Natural killer cell (primary cell): ENCODE data around the gene MN1. TPM values are rescaled to one million over a fixed set of nuclear protein-coding genes. Genes with fewer than 3 reads are reported as not detected.

Source experiments
- ATAC-seq, 3 donors: fragments of 150-1000 bp in 2 of 3; fragments of 200-7000 bp in 1 of 3; cut with Tn5 transposase; 1 replicate in 1 of 3; 2 replicates in 2 of 3; pipeline ENCODE4 v1.10.0; 2021; ENCODE audit warnings: mild to moderate bottlenecking in 2 of 3, moderate library complexity in 2 of 3
- DNase-seq, 2 donors: peaks; one replicate each; pipeline versions ENCODE4 v3.0.0 to v3.0.0-alpha.2; 2013 to 2021; ENCODE audit warnings: mixed read lengths in 1 of 2
- H3K27ac ChIP-seq: one replicate; pipeline ENCODE4 v1.5.1; 2013; ENCODE audit warnings: mild to moderate bottlenecking, low read length
- H3K27me3 ChIP-seq: one replicate; pipeline ENCODE4 v1.6.1; 2013; ENCODE audit warnings: low read length; ENCODE audit not compliant: control insufficient read depth, insufficient read depth
- H3K36me3 ChIP-seq: one replicate; pipeline ENCODE4 v1.6.1; 2013; ENCODE audit warnings: low read length; ENCODE audit not compliant: control insufficient read depth, insufficient read depth
- H3K4me1 ChIP-seq: one replicate; pipeline ENCODE4 v1.6.1; 2013; ENCODE audit warnings: low read length; ENCODE audit not compliant: control insufficient read depth, insufficient read depth
- H3K4me3 ChIP-seq: one replicate; pipeline ENCODE4 v1.5.1; 2013; ENCODE audit warnings: low read length
- H3K9me3 ChIP-seq: one replicate; pipeline ENCODE4 v1.6.1; 2013; ENCODE audit warnings: low read length; ENCODE audit not compliant: control insufficient read depth, insufficient read depth
- H3K27ac Mint-ChIP-seq, 2 donors: one replicate each; pipeline ENCODE4 v1.8.0; 2022; ENCODE audit warnings: mild to moderate bottlenecking in 2 of 2, mixed read lengths in 2 of 2, moderate library complexity in 1 of 2
- H3K27me3 Mint-ChIP-seq, 2 donors: one replicate each; pipeline ENCODE4 v1.8.0; 2022; ENCODE audit warnings: low read depth in 2 of 2, mixed read lengths in 2 of 2
- H3K36me3 Mint-ChIP-seq: one replicate; pipeline ENCODE4 v1.8.0; 2022; ENCODE audit warnings: mixed read lengths
- H3K4me1 Mint-ChIP-seq, 2 donors: one replicate each; pipeline ENCODE4 v1.8.0; 2022; ENCODE audit warnings: mixed read lengths in 2 of 2
- H3K4me3 Mint-ChIP-seq: one replicate; pipeline ENCODE4 v1.8.0; 2022; ENCODE audit warnings: mild to moderate bottlenecking, moderate library complexity, mixed read lengths
- H3K9me3 Mint-ChIP-seq, 2 donors: one replicate each; pipeline ENCODE4 v1.8.0; 2022; ENCODE audit warnings: mixed read lengths in 2 of 2
- WGBS: methylation state at CpG from one replicate; pipeline ENCODE4 v1.1.7; 2013; ENCODE audit warnings: missing lambda C conversion rate; ENCODE audit not compliant: insufficient coverage; 5-methylcytosine and 5-hydroxymethylcytosine counted together
- intact Hi-C: fragments of 100-400 bp; cut with micrococcal nuclease; formaldehyde crosslinking; loops from one replicate; pipeline ENCODE4 v1.14.2; 2022
- total RNA-seq, 4 donors: library from RNA; stranded (reverse); fragments of 120-200 nt in 1 of 4; gene quantifications; one replicate each; pipeline versions ENCODE4 v1.2.3 to v1.2.4, GENCODE V29; 2013 to 2022
- TF ChIP-seq, protein P1 (sequence below): fragments of 200-600 bp; IDR thresholded peaks from one replicate; pipeline ENCODE4 v1.8.0; 2022; ENCODE audit warnings: antibody characterized with exemption

Gene MN1
- total RNA-seq, 3 donors from 2014 or later (not counting 1 experiment from before 2014, with no cell fraction given): 0.39 to 0.83 (median 0.82) TPM

DNA sequence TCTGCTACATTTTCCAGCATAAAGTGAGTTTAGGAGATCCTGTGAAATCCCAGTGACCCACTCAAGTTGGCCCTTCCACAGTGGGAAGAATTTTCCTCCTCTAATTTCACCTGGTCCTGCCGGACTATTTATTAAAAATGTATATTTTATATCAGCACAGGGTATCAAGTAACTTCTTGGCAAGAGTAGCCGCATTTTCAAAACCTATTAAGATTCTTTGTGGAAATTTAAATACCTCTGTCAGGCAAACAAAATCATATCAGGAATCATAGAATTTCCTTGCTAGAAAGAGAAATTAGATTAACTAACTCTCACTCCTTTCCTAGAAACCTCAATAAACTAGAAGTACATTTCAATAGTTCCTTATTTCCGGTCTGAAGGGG lies 9.7 kb downstream of the MN1 start:
- Mint-ChIP-seq H3K9me3 (no peaks in the 10 kb centered on the region), H3K36me3 (no peaks in the 10 kb centered on the region), H3K27me3 (peaks cover 7% of the 10 kb centered on the region in 2 donors), H3K4me1 (no peaks in the 10 kb centered on the region), H3K4me3 (no peak overlapping the region), H3K27ac (no peak overlapping the region)
- Histone ChIP-seq H3K27ac (no peak overlapping the region), H3K4me1 (no peaks in the 10 kb centered on the region), H3K9me3 (no peaks in the 10 kb centered on the region), H3K36me3 (no peaks in the 10 kb centered on the region), H3K27me3 (no peaks in the 10 kb centered on the region), H3K4me3 (no peak overlapping the region)
- no CpG with 5 or more reads among the region's 3 CpGs for WGBS
- ATAC-seq (no peak), DNase-seq (no peak)
- intact Hi-C loops: no loop called here
- TF ChIP-seq, protein P1, sequence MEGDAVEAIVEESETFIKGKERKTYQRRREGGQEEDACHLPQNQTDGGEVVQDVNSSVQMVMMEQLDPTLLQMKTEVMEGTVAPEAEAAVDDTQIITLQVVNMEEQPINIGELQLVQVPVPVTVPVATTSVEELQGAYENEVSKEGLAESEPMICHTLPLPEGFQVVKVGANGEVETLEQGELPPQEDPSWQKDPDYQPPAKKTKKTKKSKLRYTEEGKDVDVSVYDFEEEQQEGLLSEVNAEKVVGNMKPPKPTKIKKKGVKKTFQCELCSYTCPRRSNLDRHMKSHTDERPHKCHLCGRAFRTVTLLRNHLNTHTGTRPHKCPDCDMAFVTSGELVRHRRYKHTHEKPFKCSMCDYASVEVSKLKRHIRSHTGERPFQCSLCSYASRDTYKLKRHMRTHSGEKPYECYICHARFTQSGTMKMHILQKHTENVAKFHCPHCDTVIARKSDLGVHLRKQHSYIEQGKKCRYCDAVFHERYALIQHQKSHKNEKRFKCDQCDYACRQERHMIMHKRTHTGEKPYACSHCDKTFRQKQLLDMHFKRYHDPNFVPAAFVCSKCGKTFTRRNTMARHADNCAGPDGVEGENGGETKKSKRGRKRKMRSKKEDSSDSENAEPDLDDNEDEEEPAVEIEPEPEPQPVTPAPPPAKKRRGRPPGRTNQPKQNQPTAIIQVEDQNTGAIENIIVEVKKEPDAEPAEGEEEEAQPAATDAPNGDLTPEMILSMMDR: no peak

DNA sequence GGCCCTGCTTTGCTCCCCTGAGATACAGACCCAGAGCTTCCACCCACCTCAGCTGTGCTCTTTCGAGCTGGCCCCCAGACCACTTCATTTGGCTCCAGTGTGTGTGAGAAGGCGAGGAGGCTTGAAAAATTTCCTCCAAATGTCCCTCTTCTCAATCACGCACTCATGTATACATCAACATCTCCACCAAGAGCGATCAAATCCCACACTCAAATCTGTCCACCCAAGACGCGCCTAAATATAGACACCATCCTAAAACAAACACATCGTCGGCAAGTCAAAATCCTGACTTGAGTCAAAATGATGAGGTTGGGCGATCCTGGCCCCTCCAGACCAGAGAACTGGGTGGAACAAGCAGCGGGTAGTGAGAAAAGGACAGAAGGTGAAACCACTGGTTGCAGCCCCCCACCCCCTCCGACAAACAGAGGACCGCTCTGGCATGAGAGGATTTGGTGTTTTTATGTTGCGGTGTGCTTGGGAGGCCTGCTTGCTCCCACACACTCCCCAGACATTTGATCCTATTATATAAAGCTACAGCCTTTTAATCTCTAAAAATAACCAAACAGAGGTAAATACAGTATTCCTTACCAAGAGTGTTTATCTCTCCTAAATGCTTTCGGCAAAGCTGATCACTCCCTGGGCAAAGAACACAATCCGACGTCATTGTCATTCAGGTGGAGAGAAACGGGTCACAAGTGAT lies 10.2 kb downstream of the MN1 start:
- Mint-ChIP-seq H3K27me3 (peaks cover 7 to 10% of the 10 kb centered on the region in 2 donors), H3K4me1 (no peaks in the 10 kb centered on the region)

DNA sequence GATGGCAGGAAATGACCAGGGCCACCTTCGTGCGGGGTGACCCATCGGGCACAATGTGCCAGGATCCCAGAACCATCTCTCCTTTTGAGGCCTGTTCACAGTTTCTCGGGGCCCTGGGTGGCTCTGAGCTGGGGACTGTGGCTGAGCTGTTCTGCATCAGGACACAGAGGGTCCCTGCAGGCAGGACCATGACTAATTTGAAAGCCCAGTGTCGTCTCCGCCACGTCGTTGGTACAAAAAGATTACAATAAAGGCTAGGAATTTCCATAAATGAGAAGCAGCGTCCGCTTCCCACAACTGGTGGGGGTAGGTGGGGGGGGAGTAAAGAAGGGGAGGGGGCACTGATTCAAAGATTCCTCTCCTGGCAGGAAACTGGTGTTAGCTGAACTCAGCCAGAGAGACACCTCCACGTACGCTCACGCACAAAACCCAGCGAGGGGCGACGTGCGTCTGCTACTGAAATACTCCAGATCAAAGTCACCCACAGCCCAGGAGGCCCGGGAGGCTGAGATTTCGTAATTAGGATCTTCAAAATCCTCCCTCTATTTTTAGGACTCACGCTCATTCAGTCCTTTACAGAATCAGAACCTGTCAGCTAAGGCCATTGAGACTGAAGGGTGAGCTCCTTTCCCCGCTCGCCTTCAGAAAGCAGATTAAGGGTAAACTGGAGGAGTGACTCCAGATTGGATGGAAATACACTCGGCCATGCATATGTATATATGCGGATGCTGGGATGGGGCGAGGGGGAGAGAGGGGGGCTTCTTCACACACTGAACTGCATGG lies 11.0 kb downstream of the MN1 start:
- TF ChIP-seq, protein P1: no peak
- DNase-seq (no peak), ATAC-seq (no peak)
- intact Hi-C loops: no loop called here
- Histone ChIP-seq H3K27me3 (no peaks in the 10 kb centered on the region), H3K4me3 (no peak overlapping the region), H3K4me1 (no peaks in the 10 kb centered on the region), H3K36me3 (no peaks in the 10 kb centered on the region), H3K9me3 (no peaks in the 10 kb centered on the region), H3K27ac (no peak overlapping the region)
- H3K4me3 Mint-ChIP-seq: no peak overlapping the region
- no peak overlapping the region for H3K27ac Mint-ChIP-seq
- H3K4me1 Mint-ChIP-seq: no peaks in the 10 kb centered on the region
- no peaks in the 10 kb centered on the region for H3K9me3 Mint-ChIP-seq
- no peaks in the 10 kb centered on the region for H3K36me3 Mint-ChIP-seq
- WGBS: 69% methylated on average over 25 of the region's 25 CpGs
- peaks cover 7 to 11% of the 10 kb centered on the region in 2 donors for H3K27me3 Mint-ChIP-seq

More for the DNA sequence above, 10.2 kb downstream of the MN1 start:
- DNase-seq: no peak
- ATAC-seq: no peak
- Mint-ChIP-seq H3K4me3 (no peak overlapping the region), H3K27ac (no peak overlapping the region), H3K9me3 (no peaks in the 10 kb centered on the region), H3K36me3 (no peaks in the 10 kb centered on the region)
- H3K27me3 ChIP-seq: no peaks in the 10 kb centered on the region
- WGBS: 94% methylated on average over 14 of the region's 17 CpGs
- intact Hi-C loops: no loop called here
- H3K4me3 ChIP-seq: no peak overlapping the region
- no peak overlapping the region for H3K27ac ChIP-seq
- no peaks in the 10 kb centered on the region for H3K36me3 ChIP-seq
- no peaks in the 10 kb centered on the region for H3K4me1 ChIP-seq
- no peaks in the 10 kb centered on the region for H3K9me3 ChIP-seq
- TF ChIP-seq, protein P1: no peak
